WTC11 (cell line): ENCODE data around the gene MAGI2. TPM values are rescaled to one million over a fixed set of nuclear protein-coding genes. Genes with fewer than 3 reads are reported as not detected.

ENCODE experiments used
- ATAC-seq: fragments of 200-7000 bp; cut with Tn5 transposase; 2 replicates; pipeline ENCODE4 v1.10.0; 2021; ENCODE audit warnings: mild to moderate bottlenecking, moderate library complexity
- CTCF ChIA-PET: fragments of 300-600 bp; sonication (Branson Sonifier 250); formaldehyde crosslinking; loops from one replicate; lab custom pipeline; 2021; ENCODE audit warnings: antibody characterized with exemption; lab: Charles Lee
- POLR2A ChIA-PET: fragments of 350-600 bp; sonication (Branson Sonifier 250); formaldehyde crosslinking; loops from one replicate; lab custom pipeline; 2021; ENCODE audit warnings: antibody characterized with exemption; lab: Charles Lee
- DNase-seq: peaks from one replicate; pipeline ENCODE4 v3.0.0; 2021; ENCODE audit warnings: low spot score
- H3K27ac Mint-ChIP-seq: 2 replicates; pipeline ENCODE4 v1.8.0; 2021; ENCODE audit warnings: mixed read lengths
- H3K27me3 Mint-ChIP-seq: 2 replicates; pipeline ENCODE4 v1.8.0; 2021; ENCODE audit warnings: low read depth, mild to moderate bottlenecking, moderate library complexity, mixed read lengths
- H3K36me3 Mint-ChIP-seq: 2 replicates; pipeline ENCODE4 v1.8.0; 2021; ENCODE audit warnings: mixed read lengths
- H3K4me1 Mint-ChIP-seq: 2 replicates; pipeline ENCODE4 v1.8.0; 2022; ENCODE audit warnings: mixed read lengths
- H3K4me3 Mint-ChIP-seq: 2 replicates; pipeline ENCODE4 v1.8.0; 2021; ENCODE audit warnings: mild to moderate bottlenecking, moderate library complexity, mixed read lengths
- H3K9me3 Mint-ChIP-seq: 2 replicates; pipeline ENCODE4 v1.8.0; 2021; ENCODE audit warnings: mixed read lengths
- ATF1 ChIP-seq: sonication (generic); formaldehyde crosslinking; IDR thresholded peaks from 2 replicates; pipeline ENCODE4 v1.8.1; 2023; ENCODE audit warnings: mild to moderate bottlenecking, moderate library complexity, missing genetic modification reagents
- ETV6 ChIP-seq: sonication (generic); formaldehyde crosslinking; IDR thresholded peaks from 2 replicates; pipeline ENCODE4 v1.8.1; 2022; ENCODE audit warnings: mild to moderate bottlenecking, missing genetic modification reagents
- IRF2 ChIP-seq: sonication (generic); formaldehyde crosslinking; IDR thresholded peaks from 2 replicates; pipeline ENCODE4 v1.8.0; 2022; ENCODE audit warnings: low read depth, missing genetic modification reagents, borderline replicate concordance
- JUN ChIP-seq: sonication (generic); formaldehyde crosslinking; IDR thresholded peaks from 2 replicates; pipeline ENCODE4 v1.8.0; 2023; ENCODE audit warnings: mild to moderate bottlenecking, missing genetic modification reagents
- NFYB ChIP-seq: sonication (generic); formaldehyde crosslinking; conservative IDR thresholded peaks from 2 replicates; pipeline ENCODE4 v1.8.0; 2022; ENCODE audit warnings: low read depth, missing genetic modification reagents
- PRRX2 ChIP-seq: fragments of 250-450 bp; sonication (Bioruptor Pico); IDR thresholded peaks from 2 replicates; pipeline ENCODE4 v1.8.0; 2021; ENCODE audit warnings: mild to moderate bottlenecking
- RORB ChIP-seq: fragments of 250-450 bp; sonication (Bioruptor Pico); IDR thresholded peaks from 2 replicates; pipeline ENCODE4 v1.9.0; 2021; ENCODE audit warnings: mild to moderate bottlenecking
- ZNF138 ChIP-seq: sonication (generic); formaldehyde crosslinking; conservative IDR thresholded peaks from 2 replicates; pipeline ENCODE4 v1.8.1; 2022; ENCODE audit warnings: mild to moderate bottlenecking, moderate library complexity, missing genetic modification reagents
- ZNF317 ChIP-seq: sonication (generic); formaldehyde crosslinking; IDR thresholded peaks from 2 replicates; pipeline ENCODE4 v1.8.1; 2023; ENCODE audit warnings: low read depth, mild to moderate bottlenecking, moderate library complexity, missing genetic modification reagents, borderline replicate concordance
- ZNF416 ChIP-seq: fragments of 250-450 bp; sonication (Bioruptor Pico); IDR thresholded peaks from 2 replicates; pipeline ENCODE4 v1.9.0; 2021; ENCODE audit warnings: mild to moderate bottlenecking, inconsistent platforms
- total RNA-seq: library from RNA; stranded (reverse); gene quantifications from 3 replicates; pipeline ENCODE4 v1.2.3, GENCODE V29; 2021
- TF ChIP-seq, protein P1 (sequence below): sonication (generic); formaldehyde crosslinking; IDR thresholded peaks from 2 replicates; pipeline ENCODE4 v1.8.1; 2022; ENCODE audit warnings: low read depth, missing genetic modification reagents, borderline replicate concordance
- TF ChIP-seq, protein P2 (sequence below): sonication (generic); formaldehyde crosslinking; IDR thresholded peaks from 2 replicates; pipeline ENCODE4 v1.8.1; 2022; ENCODE audit warnings: mild to moderate bottlenecking, missing genetic modification reagents, moderate library complexity, borderline replicate concordance
- TF ChIP-seq, protein P3 (sequence below): sonication (generic); formaldehyde crosslinking; conservative IDR thresholded peaks from 2 replicates; pipeline ENCODE4 v1.8.1; 2023; ENCODE audit warnings: mild to moderate bottlenecking, low read depth, missing genetic modification reagents, moderate library complexity
- TF ChIP-seq, protein P4 (sequence below): sonication (generic); formaldehyde crosslinking; conservative IDR thresholded peaks from 2 replicates; pipeline ENCODE4 v1.8.1; 2022; ENCODE audit warnings: mild to moderate bottlenecking, missing genetic modification reagents
- TF ChIP-seq, protein P5 (sequence below): sonication (generic); formaldehyde crosslinking; IDR thresholded peaks from 2 replicates; pipeline ENCODE4 v1.8.0; 2022; ENCODE audit warnings: missing genetic modification reagents
- TF ChIP-seq, protein P6 (sequence below): sonication (generic); formaldehyde crosslinking; IDR thresholded peaks from 2 replicates; pipeline ENCODE4 v1.8.1; 2022; ENCODE audit warnings: low read depth, mild to moderate bottlenecking, moderate library complexity, missing genetic modification reagents, borderline replicate concordance
- TF ChIP-seq, protein P7 (sequence below): sonication (generic); formaldehyde crosslinking; IDR thresholded peaks from 2 replicates; pipeline ENCODE4 v1.8.0; 2022; ENCODE audit warnings: mild to moderate bottlenecking, missing genetic modification reagents
- TF ChIP-seq, protein P8 (sequence below): fragments of 250-450 bp; sonication (Bioruptor Pico); IDR thresholded peaks from 2 replicates; pipeline ENCODE4 v1.8.0; 2021; ENCODE audit warnings: mild to moderate bottlenecking
- TF ChIP-seq, protein P9 (sequence below): sonication (generic); formaldehyde crosslinking; IDR thresholded peaks from 2 replicates; pipeline ENCODE4 v1.8.1; 2023; ENCODE audit warnings: mild to moderate bottlenecking, missing genetic modification reagents

Gene MAGI2
- total RNA-seq, 1 experiment from 2014 or later: 26.6 TPM

DNA sequence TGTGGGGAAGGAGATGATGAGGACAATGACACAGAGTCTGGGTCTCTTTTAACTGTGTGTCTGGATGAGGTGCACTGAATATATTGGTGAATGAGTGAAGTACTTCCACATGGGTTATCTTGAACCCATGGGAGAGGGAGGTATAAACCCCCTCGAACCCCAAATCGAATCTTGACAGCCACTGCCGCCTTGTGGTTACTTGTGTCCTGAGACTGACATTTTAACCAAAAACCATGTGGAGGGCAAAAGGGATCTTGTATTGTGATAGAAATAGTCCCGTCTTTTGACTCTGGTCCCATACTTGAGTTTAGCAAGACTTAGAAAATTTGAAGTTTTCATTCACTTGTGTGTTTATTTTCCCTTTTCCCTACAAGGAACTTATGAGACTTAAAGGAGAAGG is 1371.6 kb downstream of the MAGI2 start:
- ChIA-PET CTCF (interaction anchor here (0.6 to 4.5 kb wide), 7 partner anchors 8 to 92 kb away, joined by 3 to 35 read pairs (median 3); no protein-coding TSS in a partner anchor), POLR2A (no interaction called here)
- peaks cover 13% of the 10 kb centered on the region for H3K4me1 Mint-ChIP-seq
- H3K27ac Mint-ChIP-seq: no peak overlapping the region
- H3K4me3 Mint-ChIP-seq: no peak overlapping the region
- 0 out of 2 replicates have a peak, but pooled peaks cover 3% of the 10 kb centered on the region for H3K36me3 Mint-ChIP-seq
- ATAC-seq (peak; percentile 72), DNase-seq (no peak)
- H3K9me3 Mint-ChIP-seq: no peaks in the 10 kb centered on the region
- TF ChIP-seq ZNF416 (CRISPR knock-in tag) (no peak), RORB (no peak), ATF1 (CRISPR knock-in tag) (no peak), JUN (CRISPR knock-in tag) (no peak), NFYB (CRISPR knock-in tag) (no peak), IRF2 (CRISPR knock-in tag) (no peak)
- TF ChIP-seq, protein P1, sequence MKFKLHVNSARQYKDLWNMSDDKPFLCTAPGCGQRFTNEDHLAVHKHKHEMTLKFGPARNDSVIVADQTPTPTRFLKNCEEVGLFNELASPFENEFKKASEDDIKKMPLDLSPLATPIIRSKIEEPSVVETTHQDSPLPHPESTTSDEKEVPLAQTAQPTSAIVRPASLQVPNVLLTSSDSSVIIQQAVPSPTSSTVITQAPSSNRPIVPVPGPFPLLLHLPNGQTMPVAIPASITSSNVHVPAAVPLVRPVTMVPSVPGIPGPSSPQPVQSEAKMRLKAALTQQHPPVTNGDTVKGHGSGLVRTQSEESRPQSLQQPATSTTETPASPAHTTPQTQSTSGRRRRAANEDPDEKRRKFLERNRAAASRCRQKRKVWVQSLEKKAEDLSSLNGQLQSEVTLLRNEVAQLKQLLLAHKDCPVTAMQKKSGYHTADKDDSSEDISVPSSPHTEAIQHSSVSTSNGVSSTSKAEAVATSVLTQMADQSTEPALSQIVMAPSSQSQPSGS (CRISPR knock-in tag): no peak
- TF ChIP-seq, protein P2, sequence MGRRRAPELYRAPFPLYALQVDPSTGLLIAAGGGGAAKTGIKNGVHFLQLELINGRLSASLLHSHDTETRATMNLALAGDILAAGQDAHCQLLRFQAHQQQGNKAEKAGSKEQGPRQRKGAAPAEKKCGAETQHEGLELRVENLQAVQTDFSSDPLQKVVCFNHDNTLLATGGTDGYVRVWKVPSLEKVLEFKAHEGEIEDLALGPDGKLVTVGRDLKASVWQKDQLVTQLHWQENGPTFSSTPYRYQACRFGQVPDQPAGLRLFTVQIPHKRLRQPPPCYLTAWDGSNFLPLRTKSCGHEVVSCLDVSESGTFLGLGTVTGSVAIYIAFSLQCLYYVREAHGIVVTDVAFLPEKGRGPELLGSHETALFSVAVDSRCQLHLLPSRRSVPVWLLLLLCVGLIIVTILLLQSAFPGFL (CRISPR knock-in tag): no peak
- TF ChIP-seq, protein P3, sequence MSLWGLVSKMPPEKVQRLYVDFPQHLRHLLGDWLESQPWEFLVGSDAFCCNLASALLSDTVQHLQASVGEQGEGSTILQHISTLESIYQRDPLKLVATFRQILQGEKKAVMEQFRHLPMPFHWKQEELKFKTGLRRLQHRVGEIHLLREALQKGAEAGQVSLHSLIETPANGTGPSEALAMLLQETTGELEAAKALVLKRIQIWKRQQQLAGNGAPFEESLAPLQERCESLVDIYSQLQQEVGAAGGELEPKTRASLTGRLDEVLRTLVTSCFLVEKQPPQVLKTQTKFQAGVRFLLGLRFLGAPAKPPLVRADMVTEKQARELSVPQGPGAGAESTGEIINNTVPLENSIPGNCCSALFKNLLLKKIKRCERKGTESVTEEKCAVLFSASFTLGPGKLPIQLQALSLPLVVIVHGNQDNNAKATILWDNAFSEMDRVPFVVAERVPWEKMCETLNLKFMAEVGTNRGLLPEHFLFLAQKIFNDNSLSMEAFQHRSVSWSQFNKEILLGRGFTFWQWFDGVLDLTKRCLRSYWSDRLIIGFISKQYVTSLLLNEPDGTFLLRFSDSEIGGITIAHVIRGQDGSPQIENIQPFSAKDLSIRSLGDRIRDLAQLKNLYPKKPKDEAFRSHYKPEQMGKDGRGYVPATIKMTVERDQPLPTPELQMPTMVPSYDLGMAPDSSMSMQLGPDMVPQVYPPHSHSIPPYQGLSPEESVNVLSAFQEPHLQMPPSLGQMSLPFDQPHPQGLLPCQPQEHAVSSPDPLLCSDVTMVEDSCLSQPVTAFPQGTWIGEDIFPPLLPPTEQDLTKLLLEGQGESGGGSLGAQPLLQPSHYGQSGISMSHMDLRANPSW (CRISPR knock-in tag): no peak
- TF ChIP-seq, protein P4, sequence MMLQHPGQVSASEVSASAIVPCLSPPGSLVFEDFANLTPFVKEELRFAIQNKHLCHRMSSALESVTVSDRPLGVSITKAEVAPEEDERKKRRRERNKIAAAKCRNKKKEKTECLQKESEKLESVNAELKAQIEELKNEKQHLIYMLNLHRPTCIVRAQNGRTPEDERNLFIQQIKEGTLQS (CRISPR knock-in tag): no peak
- TF ChIP-seq, protein P5, sequence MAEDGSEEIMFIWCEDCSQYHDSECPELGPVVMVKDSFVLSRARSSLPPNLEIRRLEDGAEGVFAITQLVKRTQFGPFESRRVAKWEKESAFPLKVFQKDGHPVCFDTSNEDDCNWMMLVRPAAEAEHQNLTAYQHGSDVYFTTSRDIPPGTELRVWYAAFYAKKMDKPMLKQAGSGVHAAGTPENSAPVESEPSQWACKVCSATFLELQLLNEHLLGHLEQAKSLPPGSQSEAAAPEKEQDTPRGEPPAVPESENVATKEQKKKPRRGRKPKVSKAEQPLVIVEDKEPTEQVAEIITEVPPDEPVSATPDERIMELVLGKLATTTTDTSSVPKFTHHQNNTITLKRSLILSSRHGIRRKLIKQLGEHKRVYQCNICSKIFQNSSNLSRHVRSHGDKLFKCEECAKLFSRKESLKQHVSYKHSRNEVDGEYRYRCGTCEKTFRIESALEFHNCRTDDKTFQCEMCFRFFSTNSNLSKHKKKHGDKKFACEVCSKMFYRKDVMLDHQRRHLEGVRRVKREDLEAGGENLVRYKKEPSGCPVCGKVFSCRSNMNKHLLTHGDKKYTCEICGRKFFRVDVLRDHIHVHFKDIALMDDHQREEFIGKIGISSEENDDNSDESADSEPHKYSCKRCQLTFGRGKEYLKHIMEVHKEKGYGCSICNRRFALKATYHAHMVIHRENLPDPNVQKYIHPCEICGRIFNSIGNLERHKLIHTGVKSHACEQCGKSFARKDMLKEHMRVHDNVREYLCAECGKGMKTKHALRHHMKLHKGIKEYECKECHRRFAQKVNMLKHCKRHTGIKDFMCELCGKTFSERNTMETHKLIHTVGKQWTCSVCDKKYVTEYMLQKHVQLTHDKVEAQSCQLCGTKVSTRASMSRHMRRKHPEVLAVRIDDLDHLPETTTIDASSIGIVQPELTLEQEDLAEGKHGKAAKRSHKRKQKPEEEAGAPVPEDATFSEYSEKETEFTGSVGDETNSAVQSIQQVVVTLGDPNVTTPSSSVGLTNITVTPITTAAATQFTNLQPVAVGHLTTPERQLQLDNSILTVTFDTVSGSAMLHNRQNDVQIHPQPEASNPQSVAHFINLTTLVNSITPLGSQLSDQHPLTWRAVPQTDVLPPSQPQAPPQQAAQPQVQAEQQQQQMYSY: no peak
- H3K27me3 Mint-ChIP-seq: peaks cover 10% of the 10 kb centered on the region

DNA sequence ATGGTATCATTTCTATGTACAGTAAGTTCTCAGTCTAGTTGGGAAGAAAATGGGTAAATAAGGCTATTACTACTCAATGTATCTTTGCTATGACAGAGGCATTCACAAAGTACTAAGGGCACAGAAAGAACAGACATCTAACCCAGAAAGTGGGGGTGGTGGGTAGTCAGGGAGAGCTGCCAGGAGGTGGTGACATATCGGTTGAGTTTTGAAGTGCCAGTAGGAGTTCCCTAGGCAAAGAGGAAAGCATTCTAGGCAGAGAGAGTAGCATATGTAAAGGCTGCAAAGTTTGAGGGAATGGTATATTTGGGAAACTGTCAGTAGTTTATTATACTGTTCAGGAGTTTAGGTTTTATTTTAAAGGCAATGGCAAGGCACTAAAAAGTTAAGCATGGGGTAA is 1372.1 kb downstream of the MAGI2 start:
- ChIA-PET CTCF (interaction anchor here (1.2 to 4.5 kb wide), 5 partner anchors 11 to 85 kb away, joined by 3 to 35 read pairs (median 6); no protein-coding TSS in a partner anchor), POLR2A (no interaction called here)
- H3K9me3 Mint-ChIP-seq: no peaks in the 10 kb centered on the region
- H3K27me3 Mint-ChIP-seq: peaks cover 10% of the 10 kb centered on the region
- no peak overlapping the region for H3K27ac Mint-ChIP-seq
- peaks cover 13% of the 10 kb centered on the region for H3K4me1 Mint-ChIP-seq
- ATAC-seq (no peak), DNase-seq (no peak)
- H3K4me3 Mint-ChIP-seq: no peak overlapping the region
- H3K36me3 Mint-ChIP-seq: 0 out of 2 replicates have a peak, but pooled peaks cover 3% of the 10 kb centered on the region
- TF ChIP-seq ZNF317 (CRISPR knock-in tag): no peak
- TF ChIP-seq, protein P6, sequence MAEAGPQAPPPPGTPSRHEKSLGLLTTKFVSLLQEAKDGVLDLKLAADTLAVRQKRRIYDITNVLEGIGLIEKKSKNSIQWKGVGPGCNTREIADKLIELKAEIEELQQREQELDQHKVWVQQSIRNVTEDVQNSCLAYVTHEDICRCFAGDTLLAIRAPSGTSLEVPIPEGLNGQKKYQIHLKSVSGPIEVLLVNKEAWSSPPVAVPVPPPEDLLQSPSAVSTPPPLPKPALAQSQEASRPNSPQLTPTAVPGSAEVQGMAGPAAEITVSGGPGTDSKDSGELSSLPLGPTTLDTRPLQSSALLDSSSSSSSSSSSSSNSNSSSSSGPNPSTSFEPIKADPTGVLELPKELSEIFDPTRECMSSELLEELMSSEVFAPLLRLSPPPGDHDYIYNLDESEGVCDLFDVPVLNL (CRISPR knock-in tag): no peak
- no peak for TF ChIP-seq PRRX2 (CRISPR knock-in tag)
- TF ChIP-seq, protein P7, sequence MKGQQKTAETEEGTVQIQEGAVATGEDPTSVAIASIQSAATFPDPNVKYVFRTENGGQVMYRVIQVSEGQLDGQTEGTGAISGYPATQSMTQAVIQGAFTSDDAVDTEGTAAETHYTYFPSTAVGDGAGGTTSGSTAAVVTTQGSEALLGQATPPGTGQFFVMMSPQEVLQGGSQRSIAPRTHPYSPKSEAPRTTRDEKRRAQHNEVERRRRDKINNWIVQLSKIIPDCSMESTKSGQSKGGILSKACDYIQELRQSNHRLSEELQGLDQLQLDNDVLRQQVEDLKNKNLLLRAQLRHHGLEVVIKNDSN (CRISPR knock-in tag): no peak
- no peak for TF ChIP-seq ETV6 (CRISPR knock-in tag)
- TF ChIP-seq ZNF138 (CRISPR knock-in tag): no peak
- TF ChIP-seq, protein P8, sequence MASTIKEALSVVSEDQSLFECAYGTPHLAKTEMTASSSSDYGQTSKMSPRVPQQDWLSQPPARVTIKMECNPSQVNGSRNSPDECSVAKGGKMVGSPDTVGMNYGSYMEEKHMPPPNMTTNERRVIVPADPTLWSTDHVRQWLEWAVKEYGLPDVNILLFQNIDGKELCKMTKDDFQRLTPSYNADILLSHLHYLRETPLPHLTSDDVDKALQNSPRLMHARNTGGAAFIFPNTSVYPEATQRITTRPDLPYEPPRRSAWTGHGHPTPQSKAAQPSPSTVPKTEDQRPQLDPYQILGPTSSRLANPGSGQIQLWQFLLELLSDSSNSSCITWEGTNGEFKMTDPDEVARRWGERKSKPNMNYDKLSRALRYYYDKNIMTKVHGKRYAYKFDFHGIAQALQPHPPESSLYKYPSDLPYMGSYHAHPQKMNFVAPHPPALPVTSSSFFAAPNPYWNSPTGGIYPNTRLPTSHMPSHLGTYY (CRISPR knock-in tag): no peak
- TF ChIP-seq, protein P9, sequence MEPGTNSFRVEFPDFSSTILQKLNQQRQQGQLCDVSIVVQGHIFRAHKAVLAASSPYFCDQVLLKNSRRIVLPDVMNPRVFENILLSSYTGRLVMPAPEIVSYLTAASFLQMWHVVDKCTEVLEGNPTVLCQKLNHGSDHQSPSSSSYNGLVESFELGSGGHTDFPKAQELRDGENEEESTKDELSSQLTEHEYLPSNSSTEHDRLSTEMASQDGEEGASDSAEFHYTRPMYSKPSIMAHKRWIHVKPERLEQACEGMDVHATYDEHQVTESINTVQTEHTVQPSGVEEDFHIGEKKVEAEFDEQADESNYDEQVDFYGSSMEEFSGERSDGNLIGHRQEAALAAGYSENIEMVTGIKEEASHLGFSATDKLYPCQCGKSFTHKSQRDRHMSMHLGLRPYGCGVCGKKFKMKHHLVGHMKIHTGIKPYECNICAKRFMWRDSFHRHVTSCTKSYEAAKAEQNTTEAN (CRISPR knock-in tag): no peak
